ENCODE data around the gene NFE2.
"Not testable (repeated sequence)": the region's sequence is repeated elsewhere in the genome, so short reads cannot be mapped to it uniquely, and the experiment has no call there.

Gene NFE2

GRCh38 chr12:54282949-54283593 lies 17.7 kb downstream of the NFE2 start:
- DNase-seq (ENCODE audit: low spot score): no peak

- not testable (repeated sequence) for DNase-seq (ENCODE audit: low spot score)
Measured at GRCh38 chr12:54281694-54282093, 19.1 kb downstream of the NFE2 start.

GRCh38 chr12:54281261-54281638 lies 19.6 kb downstream of the NFE2 start:
- not testable (repeated sequence) for DNase-seq (ENCODE audit: low spot score)

- DNase-seq (ENCODE audit: low spot score): peak; percentile 100
Measured at GRCh38 chr12:54280468-54281260, 20.2 kb downstream of the NFE2 start, which contains the start of gene HNRNPA1. Gene HNRNPA1, plus strand, starts transcription at chr12:54280726. Its CDS starts 82 bp downstream, at chr12:54280808.

- peak; percentile 100 for DNase-seq (ENCODE audit: low spot score)
Measured at GRCh38 chr12:54279632-54280467, 21.0 kb downstream of the NFE2 start, which contains the start of gene CBX5. Gene CBX5, minus strand, starts transcription at chr12:54280122. Its CDS starts 22,472 bp downstream, at chr12:54257650.

- DNase-seq (ENCODE audit: low spot score): no peak
Measured at GRCh38 chr12:54279227-54279631, 21.6 kb downstream of the NFE2 start.

- no peak for DNase-seq (ENCODE audit: low spot score)
Measured at GRCh38 chr12:54277823-54278276, 23.0 kb downstream of the NFE2 start.

GRCh38 chr12:54276368-54276767 lies 24.4 kb downstream of the NFE2 start:
- DNase-seq (ENCODE audit: low spot score): no peak

- peak; percentile 57 for DNase-seq (ENCODE audit: low spot score)
Measured at GRCh38 chr12:54273981-54274380, 26.8 kb downstream of the NFE2 start.

- no peak for DNase-seq (ENCODE audit: low spot score)
Measured at GRCh38 chr12:54272214-54272613, 28.6 kb downstream of the NFE2 start.

GRCh38 chr12:54270345-54270744 lies 30.5 kb downstream of the NFE2 start:
- no peak for DNase-seq (ENCODE audit: low spot score)

- no peak for DNase-seq (ENCODE audit: low spot score)
Measured at GRCh38 chr12:54266852-54267251, 34.0 kb downstream of the NFE2 start.

GRCh38 chr12:54265364-54265812 lies 35.4 kb downstream of the NFE2 start:
- DNase-seq (ENCODE audit: low spot score): no peak

- no peak for DNase-seq (ENCODE audit: low spot score)
Measured at GRCh38 chr12:54262403-54262925, 38.4 kb downstream of the NFE2 start.

- no peak for DNase-seq (ENCODE audit: low spot score)
Measured at GRCh38 chr12:54261815-54262402, 38.9 kb downstream of the NFE2 start.

GRCh38 chr12:54259194-54260011 lies 41.4 kb downstream of the NFE2 start:
- peak; percentile 95 for DNase-seq (ENCODE audit: low spot score)

- DNase-seq (ENCODE audit: low spot score): peak; percentile 36
Measured at GRCh38 chr12:54258201-54258681, 42.6 kb downstream of the NFE2 start.

GRCh38 chr12:54257332-54257731 lies 43.5 kb downstream of the NFE2 start:
- no peak for DNase-seq (ENCODE audit: low spot score)

- DNase-seq (ENCODE audit: low spot score): no peak
Measured at GRCh38 chr12:54253240-54253639, 47.6 kb downstream of the NFE2 start.

GRCh38 chr12:54251667-54252284 lies 49.0 kb downstream of the NFE2 start:
- peak; percentile 52 for DNase-seq (ENCODE audit: low spot score)
